Right atrium auricular region (tissue), 2 donors: ENCODE measurements around the gene GAREM1. TPM values are rescaled to one million over a fixed set of nuclear protein-coding genes. Genes with fewer than 3 reads are reported as not detected.
"Not testable (repeated sequence)": the region's sequence is repeated elsewhere in the genome, so short reads cannot be mapped to it uniquely, and the experiment has no call there.

Source experiments
- DNase-seq: peaks from one replicate; pipeline ENCODE4 v3.0.0-alpha.2; 2019; ENCODE audit warnings: low spot score
- H3K27ac ChIP-seq, 2 donors: fragments of 200-600 bp; sonication (generic); 1 replicate in 1 of 2; 2 replicates in 1 of 2; pipeline ENCODE4 v1.5.1; 2016 to 2019
- H3K27me3 ChIP-seq, 2 donors: fragments of 200-600 bp; sonication (generic); one replicate each; pipeline versions ENCODE4 v1.5.1 to v1.6.0; 2017 to 2019
- H3K36me3 ChIP-seq: fragments of 200-600 bp; sonication (generic); one replicate; pipeline ENCODE4 v1.5.1; 2016
- H3K4me1 ChIP-seq, 2 donors: fragments of 200-600 bp; sonication (generic); one replicate each; pipeline versions ENCODE4 v1.5.1 to v1.6.0; 2017 to 2019
- H3K4me3 ChIP-seq, 2 donors: fragments of 200-600 bp; sonication (generic); 1 replicate in 1 of 2; 2 replicates in 1 of 2; pipeline ENCODE4 v1.5.1; 2017 to 2019; ENCODE audit warnings: mild to moderate bottlenecking in 1 of 2, moderate library complexity in 1 of 2
- H3K9me3 ChIP-seq, 2 donors: fragments of 200-600 bp; sonication (generic); one replicate each; pipeline ENCODE4 v1.5.1; 2019
- CTCF ChIP-seq, 2 donors: fragments of 200-600 bp; sonication (generic); IDR thresholded peaks; one replicate each; pipeline ENCODE4 v1.5.1; 2019; ENCODE audit warnings: antibody characterized with exemption in 2 of 2
- total RNA-seq, 2 donors: library from RNA; depleted of rRNA; stranded (reverse); fragments of >200 nt; gene quantifications; one replicate each; pipeline ENCODE4 v1.1.0, GENCODE V29; 2016

Gene GAREM1
- total RNA-seq, 2 donors from 2014 or later = 13.6 to 19.3 TPM

- no peaks in the 10 kb centered on the region for H3K36me3 ChIP-seq
- no peak for TF ChIP-seq CTCF (IDR thresholded peaks at IDR 0.05)
- no peaks in the 10 kb centered on the region for H3K9me3 ChIP-seq
- H3K4me3 ChIP-seq = no peak overlapping the region
- no peak for DNase-seq
- no peak overlapping the region for H3K27ac ChIP-seq
- H3K27me3 ChIP-seq = no peaks in the 10 kb centered on the region
- peaks cover 0 to 23% of the 10 kb centered on the region in 2 donors for H3K4me1 ChIP-seq
Observed at GRCh38 chr18:32297579-32298170, 173.0 kb downstream of the GAREM1 start.

DNA sequence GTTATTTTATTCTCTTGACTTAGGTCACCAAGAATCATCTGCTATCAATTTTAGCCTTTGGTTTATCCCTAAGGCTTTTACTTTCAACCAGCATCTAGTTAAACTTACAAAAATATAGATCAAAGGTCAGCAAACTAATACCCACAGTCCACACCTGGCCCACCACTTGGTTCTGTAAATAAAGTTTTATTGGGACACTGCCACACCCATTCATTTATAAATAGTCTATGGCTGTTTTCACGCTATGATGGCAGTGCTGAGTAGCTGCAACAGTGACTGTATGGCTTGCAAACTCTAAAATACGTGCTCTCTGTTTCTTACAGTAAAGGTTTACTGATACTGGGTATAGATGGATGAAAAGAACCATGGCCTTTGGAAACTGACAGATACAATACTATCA is 173.8 kb downstream of the GAREM1 start:
- no peaks in the 10 kb centered on the region for H3K9me3 ChIP-seq
- no peak for DNase-seq
- no peak overlapping the region for H3K4me3 ChIP-seq
- H3K27me3 ChIP-seq = no peaks in the 10 kb centered on the region
- H3K36me3 ChIP-seq = no peaks in the 10 kb centered on the region
- no peak for TF ChIP-seq CTCF (IDR thresholded peaks at IDR 0.05)
- H3K27ac ChIP-seq = no peak overlapping the region
- peaks cover 0 to 15% of the 10 kb centered on the region in 2 donors for H3K4me1 ChIP-seq

- H3K9me3 ChIP-seq = no peaks in the 10 kb centered on the region
- H3K4me1 ChIP-seq = peaks cover 0 to 8% of the 10 kb centered on the region in 2 donors
- no peak for DNase-seq
- no peak overlapping the region for H3K4me3 ChIP-seq
- H3K27ac ChIP-seq = no peak overlapping the region
- TF ChIP-seq CTCF (IDR thresholded peaks at IDR 0.05) = no peak
- no peaks in the 10 kb centered on the region for H3K27me3 ChIP-seq
- no peaks in the 10 kb centered on the region for H3K36me3 ChIP-seq
Observed at GRCh38 chr18:32295604-32296003, 175.1 kb downstream of the GAREM1 start.

GRCh38 chr18:32293107-32293506 is 177.6 kb downstream of the GAREM1 start:
- no peak for TF ChIP-seq CTCF (IDR thresholded peaks at IDR 0.05)
- Histone ChIP-seq H3K36me3 (no peaks in the 10 kb centered on the region), H3K27me3 (no peaks in the 10 kb centered on the region), H3K4me1 (peaks cover 0 to 1% of the 10 kb centered on the region in 2 donors), H3K27ac (no peak overlapping the region), H3K9me3 (no peaks in the 10 kb centered on the region), H3K4me3 (no peak overlapping the region)
- DNase-seq = no peak

GRCh38 chr18:32291623-32292022 is 179.1 kb downstream of the GAREM1 start:
- not testable (repeated sequence) for DNase-seq, H3K9me3 ChIP-seq, H3K4me1 ChIP-seq, H3K4me3 ChIP-seq, H3K27ac ChIP-seq, H3K27me3 ChIP-seq, H3K36me3 ChIP-seq

GRCh38 chr18:32290810-32291209 is 179.9 kb downstream of the GAREM1 start:
- H3K27me3 ChIP-seq = no peaks in the 10 kb centered on the region
- TF ChIP-seq CTCF (IDR thresholded peaks at IDR 0.05) = no peak
- H3K9me3 ChIP-seq = no peaks in the 10 kb centered on the region

More at GRCh38 chr18:32290810-32291209, 179.9 kb downstream of the GAREM1 start:
- Histone ChIP-seq H3K4me1 (no peaks in the 10 kb centered on the region), H3K27ac (no peak overlapping the region), H3K36me3 (no peaks in the 10 kb centered on the region), H3K4me3 (no peak overlapping the region)
- no peak for DNase-seq
